GM18526 (cell line): ENCODE data around the gene OOSP2.

ENCODE experiments used
- POLR2A ChIP-seq: IDR thresholded peaks from 3 replicates; pipeline ENCODE4 v1.6.1; 2011; ENCODE audit not compliant: insufficient read length; ENCODE audit errors: extremely low read depth

Gene OOSP2

DNA sequence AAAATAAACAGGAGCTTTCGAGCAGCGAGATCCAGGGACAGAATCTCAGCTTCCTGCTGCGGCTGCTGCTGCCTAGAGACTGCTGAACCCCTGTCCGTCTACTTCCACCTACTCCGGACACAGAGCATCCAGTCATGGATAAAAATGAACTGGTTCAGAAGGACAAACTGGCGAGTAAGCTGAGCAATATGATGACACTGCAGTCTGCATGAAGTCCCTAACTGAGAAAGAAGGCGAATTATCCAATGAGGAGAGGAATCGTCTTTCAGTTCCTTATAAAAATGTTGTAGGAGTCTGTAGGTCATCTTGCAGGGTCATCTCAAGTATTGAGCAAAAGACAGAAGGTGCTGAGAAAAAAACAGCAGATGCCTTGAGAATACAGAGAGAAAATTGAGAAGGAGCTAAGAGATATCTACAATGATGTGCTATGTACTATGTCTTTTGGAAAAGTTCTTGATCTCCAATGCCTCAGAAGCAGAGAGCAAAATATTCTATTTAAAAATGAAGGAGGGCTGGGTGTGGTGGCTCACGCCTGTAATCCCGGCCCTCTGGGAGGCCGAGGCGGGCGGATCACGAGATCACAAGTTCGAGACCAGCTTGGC, 37.1 kb downstream of the OOSP2 start:
- no peak for TF ChIP-seq POLR2A

DNA sequence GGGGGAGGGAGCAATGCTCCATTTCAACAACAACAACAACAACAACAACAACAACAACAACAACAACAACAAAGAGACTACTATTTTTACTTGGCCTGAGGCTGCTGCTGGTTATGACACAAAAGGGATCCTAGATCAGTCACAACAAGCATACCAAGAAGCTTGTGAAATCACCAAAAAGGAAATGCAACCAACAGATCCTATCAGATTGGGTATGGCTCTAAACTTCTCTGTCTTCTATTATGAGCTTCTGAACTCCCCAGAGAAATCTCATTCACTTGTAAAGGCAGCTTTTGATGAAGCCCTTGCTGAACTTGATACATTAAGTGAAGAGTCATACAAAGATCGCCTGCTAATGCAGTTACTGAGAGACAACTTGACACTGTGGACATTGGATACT, 37.8 kb downstream of the OOSP2 start:
- no peak for TF ChIP-seq POLR2A

DNA sequence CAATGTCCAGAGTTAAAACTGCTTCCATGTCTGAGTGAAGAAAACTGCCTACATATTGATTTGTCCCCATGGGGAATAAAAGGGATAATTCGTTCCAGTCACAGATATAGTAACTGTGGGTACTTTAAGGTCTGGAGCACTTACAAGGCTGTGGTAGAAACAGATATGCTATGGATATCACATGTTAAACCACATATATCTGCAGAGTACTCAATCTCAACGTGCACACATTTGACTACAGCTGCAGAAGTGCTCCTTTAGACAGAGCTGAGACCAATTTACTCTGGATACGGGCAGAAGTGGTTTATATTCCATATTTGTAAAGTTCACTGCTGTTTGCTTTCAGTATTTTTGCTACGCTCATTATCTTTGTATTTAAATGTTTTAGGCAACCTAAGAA, 38.5 kb downstream of the OOSP2 start:
- TF ChIP-seq POLR2A, result no peak

DNA sequence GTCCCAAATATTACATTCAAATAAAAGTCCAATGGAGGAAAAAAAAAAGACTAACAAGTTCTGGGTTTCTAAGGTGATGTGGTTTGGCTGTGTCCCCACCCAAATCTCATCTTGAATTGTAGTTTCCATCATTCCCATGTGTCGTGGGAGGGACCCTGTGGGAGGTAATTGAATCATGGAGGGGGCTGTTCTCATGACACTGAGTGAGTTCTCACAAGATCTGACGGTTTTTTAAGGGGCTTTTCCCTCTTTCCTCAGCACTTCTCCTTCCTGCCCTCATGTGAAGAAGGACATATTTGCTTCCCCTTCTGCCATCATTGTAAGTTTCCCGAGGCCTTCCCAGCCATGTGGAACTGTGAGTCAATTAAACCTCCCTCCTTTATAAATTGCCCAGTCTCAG, 40.3 kb downstream of the OOSP2 start:
- TF ChIP-seq POLR2A, result no peak

DNA sequence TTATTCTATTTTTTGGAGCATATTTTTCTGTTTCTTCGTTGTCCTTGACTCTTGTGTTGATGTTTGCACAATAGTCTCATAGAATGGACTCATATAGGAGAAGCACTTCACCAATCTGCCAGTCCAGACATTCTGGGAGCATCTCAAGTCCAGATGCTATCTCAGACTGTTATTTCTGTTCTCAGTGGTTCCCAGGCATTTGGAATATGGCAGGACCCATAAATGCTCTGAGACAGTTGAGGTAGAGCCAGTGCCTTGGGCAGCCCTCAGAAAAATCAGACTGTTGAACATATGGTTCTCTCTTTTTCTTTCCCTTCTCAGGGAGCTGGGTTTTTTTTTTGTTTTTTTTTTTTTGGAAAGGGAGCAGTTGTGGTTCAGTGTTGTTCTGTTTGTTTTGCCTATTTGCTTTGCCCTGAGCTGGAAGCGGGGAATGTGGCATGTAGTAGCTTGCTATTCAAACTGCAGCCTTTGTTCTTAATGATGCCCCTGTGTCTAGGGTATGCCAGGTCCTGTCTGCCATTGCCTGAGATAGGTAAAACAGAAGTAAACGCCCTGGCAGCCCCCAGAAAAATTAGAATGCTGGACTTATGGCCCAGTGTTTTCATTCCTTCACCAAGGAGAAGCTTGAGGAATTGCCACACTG, 44.5 kb downstream of the OOSP2 start:
- TF ChIP-seq POLR2A, result no peak

DNA sequence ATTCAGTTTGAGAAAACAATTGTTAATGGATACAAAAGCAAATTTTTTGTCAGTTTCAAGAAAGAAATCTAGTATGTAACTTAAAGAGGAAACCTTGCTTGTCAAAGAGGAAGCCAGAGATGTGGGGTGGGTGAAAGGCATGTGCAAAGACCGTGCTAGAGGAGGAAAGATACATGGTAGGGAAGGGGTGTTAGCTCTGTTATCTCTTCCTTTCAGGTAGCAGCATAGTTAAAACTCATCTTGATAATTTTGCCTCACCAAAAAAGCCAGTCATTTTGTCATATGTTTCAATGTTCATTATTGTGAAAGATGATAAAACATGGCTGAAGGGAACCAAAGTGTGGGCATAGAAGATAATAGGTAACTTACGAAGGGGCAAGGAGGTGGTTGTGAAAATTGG, 45.7 kb downstream of the OOSP2 start:
- no peak for TF ChIP-seq POLR2A

DNA sequence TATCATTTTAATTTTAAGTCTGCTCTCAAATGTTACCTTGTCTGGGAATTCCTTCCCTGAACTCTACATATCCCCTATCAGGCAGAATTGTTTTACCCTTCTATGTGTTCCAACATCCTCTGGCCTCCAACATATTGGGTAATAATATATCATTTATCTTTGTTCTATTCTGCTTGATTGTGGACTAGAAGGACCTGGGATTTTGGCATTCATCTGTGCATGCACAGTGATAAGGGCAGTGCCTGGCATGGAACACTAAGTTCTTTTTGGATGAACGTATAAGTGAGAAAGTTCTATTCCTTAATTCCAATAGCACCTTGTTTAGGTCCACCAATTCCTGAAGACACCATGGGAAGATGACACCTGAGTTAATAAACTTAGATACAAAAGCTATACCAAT, 47.0 kb downstream of the OOSP2 start:
- no peak for TF ChIP-seq POLR2A

DNA sequence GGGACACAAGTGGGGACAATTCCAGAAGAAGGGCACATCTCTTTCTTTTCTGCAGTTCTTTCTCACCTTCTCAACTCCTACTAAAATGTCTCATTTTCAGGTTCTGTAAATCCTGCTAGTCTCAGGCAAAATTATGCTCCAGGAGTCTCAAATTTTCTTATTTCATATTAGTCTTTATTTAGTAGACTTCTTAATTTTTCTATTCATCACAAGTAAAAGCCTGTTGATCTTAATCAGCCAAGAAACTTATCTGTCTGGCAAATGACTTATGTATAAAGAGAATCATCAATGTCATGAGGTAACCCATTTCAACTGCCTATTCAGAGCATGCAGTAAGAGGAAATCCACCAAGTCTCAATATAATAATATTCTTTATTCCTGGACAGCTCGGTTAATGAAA, 48.2 kb downstream of the OOSP2 start, which contains the start of gene MS4A2:
Gene MS4A2, plus strand, starts transcription at position 301 of the 400 bp plus-strand sequence. CDS start 102 bp downstream, outside the sequence.
- TF ChIP-seq POLR2A, result no peak

DNA sequence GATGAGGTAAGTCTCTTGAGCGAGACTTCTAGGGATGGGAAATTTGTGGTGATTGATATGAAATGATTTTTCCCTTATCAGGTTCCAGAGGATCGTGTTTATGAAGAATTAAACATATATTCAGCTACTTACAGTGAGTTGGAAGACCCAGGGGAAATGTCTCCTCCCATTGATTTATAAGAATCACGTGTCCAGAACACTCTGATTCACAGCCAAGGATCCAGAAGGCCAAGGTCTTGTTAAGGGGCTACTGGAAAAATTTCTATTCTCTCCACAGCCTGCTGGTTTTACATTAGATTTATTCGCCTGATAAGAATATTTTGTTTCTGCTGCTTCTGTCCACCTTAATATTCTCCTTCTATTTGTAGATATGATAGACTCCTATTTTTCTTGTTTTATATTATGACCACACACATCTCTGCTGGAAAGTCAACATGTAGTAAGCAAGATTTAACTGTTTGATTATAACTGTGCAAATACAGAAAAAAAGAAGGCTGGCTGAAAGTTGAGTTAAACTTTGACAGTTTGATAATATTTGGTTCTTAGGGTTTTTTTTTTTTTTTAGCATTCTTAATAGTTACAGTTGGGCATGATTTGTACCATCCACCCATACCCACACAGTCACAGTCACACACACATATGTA, 55.4 kb downstream of the OOSP2 start:
- no peak for TF ChIP-seq POLR2A

DNA sequence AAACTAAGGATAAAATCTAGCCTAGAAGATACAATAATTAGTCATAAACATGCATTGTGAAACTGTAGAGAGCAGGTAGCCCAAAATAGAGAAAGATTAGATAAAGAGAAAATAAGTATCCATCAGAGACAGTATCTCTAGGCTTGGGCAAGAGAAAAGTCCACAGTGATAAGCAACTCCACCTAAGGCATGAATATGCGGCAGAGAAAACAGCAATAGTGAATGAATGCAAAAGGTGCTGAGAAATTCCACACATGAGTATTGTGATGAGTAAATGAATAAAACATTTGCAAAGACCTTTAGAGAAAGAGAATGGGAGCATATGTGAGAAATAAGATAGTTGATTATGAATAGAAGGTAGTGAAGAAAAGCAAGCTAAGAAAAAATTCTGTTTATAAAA, 57.0 kb downstream of the OOSP2 start:
- no peak for TF ChIP-seq POLR2A
